Osteocyte (in vitro differentiated cells): Measurements from ENCODE around the gene AKAP11. TPM values are rescaled to one million over a fixed set of nuclear protein-coding genes. Genes with fewer than 3 reads are reported as not detected.

Experiments used
- DNase-seq: peaks from one replicate; pipeline ENCODE4 v3.0.0; 2021; ENCODE audit warnings: mixed read lengths; ENCODE audit not compliant: unreplicated experiment; ENCODE audit errors: extremely low spot score
- H3K27ac Mint-ChIP-seq: one replicate; pipeline ENCODE4 v1.8.0; 2021; ENCODE audit warnings: mild to moderate bottlenecking, mixed read lengths; ENCODE audit not compliant: unreplicated experiment
- H3K27me3 Mint-ChIP-seq: one replicate; pipeline ENCODE4 v1.8.0; 2021; ENCODE audit warnings: mixed read lengths; ENCODE audit not compliant: unreplicated experiment
- H3K36me3 Mint-ChIP-seq: one replicate; pipeline ENCODE4 v1.8.0; 2021; ENCODE audit warnings: mixed read lengths; ENCODE audit not compliant: unreplicated experiment
- H3K4me1 Mint-ChIP-seq: one replicate; pipeline ENCODE4 v1.8.0; 2021; ENCODE audit warnings: mixed read lengths; ENCODE audit not compliant: unreplicated experiment
- H3K4me3 Mint-ChIP-seq: one replicate; pipeline ENCODE4 v1.8.0; 2021; ENCODE audit warnings: mild to moderate bottlenecking, moderate library complexity, mixed read lengths; ENCODE audit not compliant: unreplicated experiment
- H3K9me3 Mint-ChIP-seq: one replicate; pipeline ENCODE4 v1.8.0; 2021; ENCODE audit warnings: mixed read lengths; ENCODE audit not compliant: unreplicated experiment
- CTCF ChIP-seq: fragments of 200-600 bp; sonication (generic); IDR thresholded peaks from 2 replicates; pipeline ENCODE4 v1.5.0; 2021; ENCODE audit warnings: antibody characterized with exemption, mild to moderate bottlenecking, moderate library complexity
- total RNA-seq: library from RNA; stranded (reverse); gene quantifications from 2 replicates; pipeline ENCODE4 v1.2.1, GENCODE V29; 2021

The AKAP11 gene
- total RNA-seq, 1 donor from 2014 or later, result 37.3 TPM

GRCh38 chr13:42363941-42364612 lies 92.1 kb downstream of the AKAP11 start:
- H3K9me3 Mint-ChIP-seq, result no peaks in the 10 kb centered on the region
- H3K4me3 Mint-ChIP-seq, result no peak overlapping the region
- DNase-seq, result no peak
- no peaks in the 10 kb centered on the region for H3K27me3 Mint-ChIP-seq
- no peak overlapping the region for H3K27ac Mint-ChIP-seq
- H3K4me1 Mint-ChIP-seq, result peaks cover 13% of the 10 kb centered on the region
- H3K36me3 Mint-ChIP-seq, result no peaks in the 10 kb centered on the region
- no peak for TF ChIP-seq CTCF

GRCh38 chr13:42364613-42365000 lies 92.7 kb downstream of the AKAP11 start:
- TF ChIP-seq CTCF, result no peak
- H3K4me3 Mint-ChIP-seq, result no peak overlapping the region
- no peak overlapping the region for H3K27ac Mint-ChIP-seq
- DNase-seq, result no peak
- H3K27me3 Mint-ChIP-seq, result no peaks in the 10 kb centered on the region
- peaks cover 13% of the 10 kb centered on the region for H3K4me1 Mint-ChIP-seq
- H3K9me3 Mint-ChIP-seq, result no peaks in the 10 kb centered on the region
- no peaks in the 10 kb centered on the region for H3K36me3 Mint-ChIP-seq

- no peak for TF ChIP-seq CTCF
- Mint-ChIP-seq H3K36me3 (no peaks in the 10 kb centered on the region), H3K4me1 (peaks cover 8% of the 10 kb centered on the region), H3K27me3 (no peaks in the 10 kb centered on the region), H3K9me3 (no peaks in the 10 kb centered on the region), H3K27ac (no peak overlapping the region), H3K4me3 (no peak overlapping the region)
- DNase-seq, result no peak
These were observed 95.9 kb downstream of the AKAP11 start for GRCh38 chr13:42367831-42368230.

GRCh38 chr13:42369071-42369797 lies 97.3 kb downstream of the AKAP11 start:
- H3K27ac Mint-ChIP-seq, result no peak overlapping the region

More at GRCh38 chr13:42369071-42369797, 97.3 kb downstream of the AKAP11 start:
- TF ChIP-seq CTCF, result no peak
- Mint-ChIP-seq H3K4me3 (no peak overlapping the region), H3K36me3 (no peaks in the 10 kb centered on the region), H3K27me3 (peaks cover 5% of the 10 kb centered on the region), H3K9me3 (no peaks in the 10 kb centered on the region), H3K4me1 (peaks cover 8% of the 10 kb centered on the region)
- no peak for DNase-seq
